ENCODE measurements around the gene SCART1. TPM values are rescaled to one million over a fixed set of nuclear protein-coding genes. Genes with fewer than 3 reads are reported as not detected.

The SCART1 gene
- total RNA-seq, 1 experiment from 2014 or later = 3.7 TPM

DNA sequence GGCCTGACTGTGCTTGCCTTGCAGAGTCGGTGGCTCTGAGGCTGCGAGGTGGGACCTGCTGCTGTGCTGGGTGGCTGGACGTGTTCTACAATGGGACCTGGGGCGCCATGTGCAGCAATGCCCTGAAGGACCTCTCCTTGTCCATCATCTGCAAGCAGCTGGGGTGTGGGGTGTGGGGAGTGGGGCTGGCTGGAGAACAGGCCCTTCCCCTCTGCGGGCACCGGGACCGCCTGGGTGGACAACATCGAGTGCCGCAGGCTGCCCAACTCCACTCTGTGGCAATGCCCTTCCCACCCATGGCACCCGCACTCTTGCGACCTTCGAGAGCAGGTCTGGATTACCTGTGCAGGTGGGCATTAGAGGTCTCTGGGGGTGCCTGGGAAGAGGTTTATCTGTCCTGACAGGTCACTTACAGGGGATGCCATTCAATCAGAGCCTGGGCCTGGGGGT is 10.9 kb downstream of the SCART1 start:
- DNase-seq (ENCODE audit: low read depth, low spot score) (no peak), ATAC-seq (no peak)
- no peaks in the 10 kb centered on the region for H3K9me3 ChIP-seq (ENCODE audit: control insufficient read depth in 1 of 2, insufficient read depth in 1 of 2, low read depth in 1 of 2, low read length in 2 of 2)
- no peak overlapping the region for H3K4me2 ChIP-seq (ENCODE audit: low read length)
- no peaks in the 10 kb centered on the region for H3K36me3 ChIP-seq (ENCODE audit: control insufficient read depth in 1 of 2, insufficient read depth in 2 of 2, low read length in 2 of 2)
- no peak overlapping the region for H3K4me3 ChIP-seq (replicated peaks in 1 of 2; ENCODE audit: low read depth in 1 of 2, low read length in 2 of 2)
- TF ChIP-seq, protein P1, sequence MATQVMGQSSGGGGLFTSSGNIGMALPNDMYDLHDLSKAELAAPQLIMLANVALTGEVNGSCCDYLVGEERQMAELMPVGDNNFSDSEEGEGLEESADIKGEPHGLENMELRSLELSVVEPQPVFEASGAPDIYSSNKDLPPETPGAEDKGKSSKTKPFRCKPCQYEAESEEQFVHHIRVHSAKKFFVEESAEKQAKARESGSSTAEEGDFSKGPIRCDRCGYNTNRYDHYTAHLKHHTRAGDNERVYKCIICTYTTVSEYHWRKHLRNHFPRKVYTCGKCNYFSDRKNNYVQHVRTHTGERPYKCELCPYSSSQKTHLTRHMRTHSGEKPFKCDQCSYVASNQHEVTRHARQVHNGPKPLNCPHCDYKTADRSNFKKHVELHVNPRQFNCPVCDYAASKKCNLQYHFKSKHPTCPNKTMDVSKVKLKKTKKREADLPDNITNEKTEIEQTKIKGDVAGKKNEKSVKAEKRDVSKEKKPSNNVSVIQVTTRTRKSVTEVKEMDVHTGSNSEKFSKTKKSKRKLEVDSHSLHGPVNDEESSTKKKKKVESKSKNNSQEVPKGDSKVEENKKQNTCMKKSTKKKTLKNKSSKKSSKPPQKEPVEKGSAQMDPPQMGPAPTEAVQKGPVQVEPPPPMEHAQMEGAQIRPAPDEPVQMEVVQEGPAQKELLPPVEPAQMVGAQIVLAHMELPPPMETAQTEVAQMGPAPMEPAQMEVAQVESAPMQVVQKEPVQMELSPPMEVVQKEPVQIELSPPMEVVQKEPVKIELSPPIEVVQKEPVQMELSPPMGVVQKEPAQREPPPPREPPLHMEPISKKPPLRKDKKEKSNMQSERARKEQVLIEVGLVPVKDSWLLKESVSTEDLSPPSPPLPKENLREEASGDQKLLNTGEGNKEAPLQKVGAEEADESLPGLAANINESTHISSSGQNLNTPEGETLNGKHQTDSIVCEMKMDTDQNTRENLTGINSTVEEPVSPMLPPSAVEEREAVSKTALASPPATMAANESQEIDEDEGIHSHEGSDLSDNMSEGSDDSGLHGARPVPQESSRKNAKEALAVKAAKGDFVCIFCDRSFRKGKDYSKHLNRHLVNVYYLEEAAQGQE (IDR thresholded peaks at IDR 0.05; ENCODE audit: low read depth) = no peak
- TF ChIP-seq YY1 (IDR thresholded peaks at IDR 0.05; ENCODE audit: extremely low read depth, insufficient replicate concordance, low read depth, low read length) (no peak), ZNF274 (IDR thresholded peaks at IDR 0.05; ENCODE audit: low read depth, low read length) (no peak), POLR2A (IDR thresholded peaks at IDR 0.05; ENCODE audit: borderline replicate concordance, extremely low read depth, insufficient read depth, insufficient read length) (no peak), ELF1 (IDR thresholded peaks at IDR 0.05; ENCODE audit: borderline replicate concordance, low read depth) (no peak)
- TF ChIP-seq, protein P2, sequence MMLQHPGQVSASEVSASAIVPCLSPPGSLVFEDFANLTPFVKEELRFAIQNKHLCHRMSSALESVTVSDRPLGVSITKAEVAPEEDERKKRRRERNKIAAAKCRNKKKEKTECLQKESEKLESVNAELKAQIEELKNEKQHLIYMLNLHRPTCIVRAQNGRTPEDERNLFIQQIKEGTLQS (IDR thresholded peaks at IDR 0.05) = no peak
- ChIA-PET CTCF (no interaction called here), POLR2A (no interaction called here), RAD21 (ENCODE audit: low non-redundant PET in 1 of 2, low total read pairs in 2 of 2, uncharacterized antibody in 2 of 2, unreplicated experiment in 2 of 2) (no interaction called here)
- no peak overlapping the region for H3K9ac ChIP-seq (ENCODE audit: low read length)
- no TSS peak for BruUV-seq (replicated peaks)
- intact Hi-C loops (cut with micrococcal nuclease) = no loop called here
- H2AFZ ChIP-seq (ENCODE audit: low read depth, low read length, poor library complexity, severe bottlenecking) = no peak overlapping the region
- no peaks in the 10 kb centered on the region for H3K27me3 ChIP-seq (ENCODE audit: insufficient read depth, low read length)
- no peaks in the 10 kb centered on the region for H3K9me2 ChIP-seq (ENCODE audit: insufficient read depth)
- no peaks in the 10 kb centered on the region for H3K4me1 ChIP-seq (ENCODE audit: control insufficient read depth in 1 of 2, insufficient read depth in 2 of 2, low read length in 2 of 2)
- no peaks in the 10 kb centered on the region for H3K79me2 ChIP-seq (ENCODE audit: insufficient read depth, low read length)
- H4K20me1 ChIP-seq (ENCODE audit: insufficient read depth) = no peaks in the 10 kb centered on the region
- H3K27ac ChIP-seq (ENCODE audit: low read depth, low read length) = no peak overlapping the region

All from HCT116 (cell line).